Testis (tissue), 3 donors: ENCODE measurements around the gene ANXA8. TPM values are rescaled to one million over a fixed set of nuclear protein-coding genes. Genes with fewer than 3 reads are reported as not detected.
"Not testable (repeated sequence)": the region's sequence is repeated elsewhere in the genome, so short reads cannot be mapped to it uniquely, and the experiment has no call there.

Source experiments
- DNase-seq: peaks from one replicate; pipeline ENCODE4 v3.0.0-alpha.2; 2019
- H3K27ac ChIP-seq, 2 donors: fragments of 200-600 bp; sonication (generic); one replicate each; pipeline ENCODE4 v1.5.1; 2019
- H3K27me3 ChIP-seq: fragments of 200-600 bp; sonication (generic); one replicate; pipeline ENCODE4 v1.5.1; 2019
- H3K36me3 ChIP-seq: fragments of 200-600 bp; sonication (generic); one replicate; pipeline ENCODE4 v1.5.1; 2017; ENCODE audit warnings: low read depth; ENCODE audit errors: missing control alignments
- H3K4me1 ChIP-seq: fragments of 200-600 bp; sonication (generic); one replicate; pipeline ENCODE4 v1.5.1; 2019
- H3K4me3 ChIP-seq, 2 donors: fragments of 200-600 bp; sonication (generic); one replicate each; pipeline ENCODE4 v1.5.1; 2017 to 2019
- H3K9me3 ChIP-seq: fragments of 200-600 bp; sonication (generic); one replicate; pipeline ENCODE4 v1.5.1; 2017
- CTCF ChIP-seq, 3 experiments: fragments of 450-650 bp in 2 of 3; fragments of 200-600 bp in 1 of 3; sonication (generic) in 1 of 3; IDR thresholded peaks; one replicate each; pipeline ENCODE4 v1.5.1; 2016 to 2019; ENCODE audit warnings: antibody characterized with exemption in 3 of 3, mild to moderate bottlenecking in 2 of 3, moderate library complexity in 1 of 3
- POLR2A ChIP-seq: fragments of 450-650 bp; IDR thresholded peaks from one replicate; pipeline ENCODE4 v1.6.1; 2017; ENCODE audit warnings: antibody characterized with exemption, mild to moderate bottlenecking, moderate library complexity
- WGBS, 2 donors: methylation state at CpG; one replicate each; pipeline ENCODE4 v1.1.5; 2018; 5-methylcytosine and 5-hydroxymethylcytosine counted together
- intact Hi-C: fragments of 100-400 bp; cut with DNase I; formaldehyde crosslinking; loops from one replicate; pipeline ENCODE4 v1.15.1; 2023; ENCODE audit warnings: low total_unique reads
- polyA plus RNA-seq: library from polyadenylated mRNA; stranded (reverse); fragments of 350-450 nt; fragmentation: Illumina TruSeq; extraction: RNeasy Lipid Tissue Mini Kit (QIAGEN cat#74804); gene quantifications from one replicate; pipeline ENCODE4 v1.2.3, GENCODE V29; 2014; ENCODE audit warnings: low read depth, low replicate concordance; ENCODE audit not compliant: insufficient read depth
- total RNA-seq, 2 donors: library from RNA; depleted of rRNA; stranded (reverse); fragments of >200 nt; gene quantifications; one replicate each; pipeline ENCODE4 v1.2.3, GENCODE V29; 2016

Gene ANXA8
- total and polyA plus RNA-seq, 3 donors from 2014 or later = 1.8 to 6.7 (median 2.5) TPM

- intact Hi-C loops = no loop called here
- peaks cover 17% of the 10 kb centered on the region for H3K4me1 ChIP-seq
- H3K4me3 ChIP-seq = no peak overlapping the region
- H3K27me3 ChIP-seq = no peaks in the 10 kb centered on the region
- H3K36me3 ChIP-seq = no peaks in the 10 kb centered on the region
- no peak for DNase-seq
- WGBS, 2 donors = 60 to 66% methylated on average over 4 to 8 of the region's 8 CpGs
- H3K9me3 ChIP-seq = no peaks in the 10 kb centered on the region
- no peak overlapping the region for H3K27ac ChIP-seq
- TF ChIP-seq CTCF (IDR thresholded peaks at IDR 0.05) = no peak
- TF ChIP-seq POLR2A = no peak
Measured at GRCh38 chr10:47456079-47456785, 27.7 kb downstream of the ANXA8 start.

- intact Hi-C loops, H3K27me3 ChIP-seq, DNase-seq, H3K36me3 ChIP-seq, H3K27ac ChIP-seq, H3K4me3 ChIP-seq, H3K9me3 ChIP-seq: not testable (repeated sequence)
- peaks cover 17% of the 10 kb centered on the region for H3K4me1 ChIP-seq
- 73 to 77% methylated on average over 9 of the region's 9 CpGs for WGBS, 2 donors
Measured at GRCh38 chr10:47455350-47456078, 28.4 kb downstream of the ANXA8 start.

GRCh38 chr10:47454780-47455058, 29.2 kb downstream of the ANXA8 start:
- Histone ChIP-seq H3K36me3 (no peaks in the 10 kb centered on the region), H3K4me1 (peaks cover 17% of the 10 kb centered on the region), H3K27me3 (no peaks in the 10 kb centered on the region), H3K9me3 (no peaks in the 10 kb centered on the region), H3K27ac (no peak overlapping the region), H3K4me3 (no peak overlapping the region)
- 92 to 93% methylated on average over 3 of the region's 3 CpGs for WGBS, 2 donors
- no peak for TF ChIP-seq CTCF (IDR thresholded peaks at IDR 0.05)
- TF ChIP-seq POLR2A = no peak
- intact Hi-C loops = no loop called here
- no peak for DNase-seq

GRCh38 chr10:47454008-47454779, 29.7 kb downstream of the ANXA8 start:
- H3K36me3 ChIP-seq = no peaks in the 10 kb centered on the region
- peaks cover 17% of the 10 kb centered on the region for H3K4me1 ChIP-seq
- no peak for DNase-seq
- no peaks in the 10 kb centered on the region for H3K27me3 ChIP-seq
- no peak overlapping the region for H3K27ac ChIP-seq
- WGBS, 2 donors = 76 to 89% methylated on average over 8 to 10 of the region's 10 CpGs
- TF ChIP-seq CTCF (IDR thresholded peaks at IDR 0.05) = no peak
- TF ChIP-seq POLR2A = no peak
- H3K4me3 ChIP-seq = no peak overlapping the region
- H3K9me3 ChIP-seq = no peaks in the 10 kb centered on the region
- intact Hi-C loops = no loop called here
